Prostate gland (tissue), 2 donors: ENCODE data around the gene PCTP. TPM values are rescaled to one million over a fixed set of nuclear protein-coding genes. Genes with fewer than 3 reads are reported as not detected.
A peak's percentile ranks its signal among the peaks of the same experiment; 100 is the strongest.

Experiments
- DNase-seq: peaks from one replicate; pipeline ENCODE4 v3.0.0-alpha.2; 2019; ENCODE audit warnings: low spot score
- H3K27ac ChIP-seq, 2 donors: fragments of 200-600 bp; sonication (generic); 2 replicates each; pipeline ENCODE4 v1.5.1; 2017 to 2019
- H3K27me3 ChIP-seq: fragments of 200-600 bp; sonication (generic); replicated peaks from 2 replicates; pipeline ENCODE4 v1.5.1; 2019; ENCODE audit not compliant: insufficient read depth
- H3K36me3 ChIP-seq, 2 donors: fragments of 200-600 bp; sonication (generic); 1 replicate in 1 of 2; 2 replicates in 1 of 2; pipeline versions ENCODE4 v1.5.1 to v1.8.1; 2017 to 2019
- H3K4me1 ChIP-seq: fragments of 200-600 bp; sonication (generic); replicated peaks from 2 replicates; pipeline ENCODE4 v1.5.1; 2019
- H3K4me3 ChIP-seq, 2 donors: fragments of 200-600 bp; sonication (generic); 2 replicates each; pipeline ENCODE4 v1.5.1; 2017 to 2019
- H3K9me3 ChIP-seq: fragments of 200-600 bp; sonication (generic); 2 replicates; pipeline ENCODE4 v1.5.1; 2017
- CTCF ChIP-seq, 4 experiments: fragments of 200-600 bp in 2 of 4; fragments of 450-650 bp in 2 of 4; sonication (generic) in 2 of 4; IDR thresholded peaks; 1 replicate in 3 of 4; 2 replicates in 1 of 4; pipeline ENCODE4 v1.5.1; 2016 to 2019; ENCODE audit warnings: antibody characterized with exemption in 4 of 4, mild to moderate bottlenecking in 2 of 4, moderate library complexity in 2 of 4
- POLR2A ChIP-seq: fragments of 450-650 bp; IDR thresholded peaks from one replicate; pipeline ENCODE4 v1.6.1; 2016; ENCODE audit warnings: antibody characterized with exemption, mild to moderate bottlenecking
- POLR2AphosphoS5 ChIP-seq: sonication (generic); formaldehyde crosslinking; IDR thresholded peaks from one replicate; pipeline ENCODE4 v1.6.1; 2017; ENCODE audit warnings: antibody characterized with exemption
- WGBS: methylation state at CpG from one replicate; pipeline ENCODE4 v1.1.5; 2018; 5-methylcytosine and 5-hydroxymethylcytosine counted together
- intact Hi-C: fragments of 100-400 bp; cut with DNase I; formaldehyde crosslinking; loops from one replicate; pipeline ENCODE4 v1.14.2; 2022
- total RNA-seq, 2 donors: library from RNA; depleted of rRNA; stranded (reverse); fragments of >200 nt; gene quantifications; one replicate each; pipeline ENCODE4 v1.1.0, GENCODE V29; 2016

PCTP gene
- total RNA-seq, 2 donors from 2014 or later = 14.7 to 21.9 TPM

- DNase-seq = no peak
- Histone ChIP-seq H3K4me3 (no peak overlapping the region), H3K9me3 (no peaks in the 10 kb centered on the region), H3K27me3 (no peaks in the 10 kb centered on the region), H3K27ac (no peak overlapping the region), H3K4me1 (no peaks in the 10 kb centered on the region), H3K36me3 (no peaks in the 10 kb centered on the region)
- TF ChIP-seq POLR2A (no peak), CTCF (IDR thresholded peaks at IDR 0.05) (no peak), POLR2AphosphoS5 (no peak)
- intact Hi-C loops = no loop called here
Measured at GRCh38 chr17:55820675-55821074, 69.8 kb downstream of the PCTP start.

GRCh38 chr17:55822028-55822427, 71.2 kb downstream of the PCTP start:
- H3K27ac ChIP-seq = no peak overlapping the region
- H3K4me1 ChIP-seq = no peaks in the 10 kb centered on the region
- H3K4me3 ChIP-seq = no peak overlapping the region
- no peaks in the 10 kb centered on the region for H3K9me3 ChIP-seq
- WGBS = 54% methylated on average over 4 of the region's 4 CpGs
- DNase-seq = no peak
- intact Hi-C loops = no loop called here
- H3K27me3 ChIP-seq = no peaks in the 10 kb centered on the region
- TF ChIP-seq POLR2A = no peak
- TF ChIP-seq POLR2AphosphoS5 = no peak
- TF ChIP-seq CTCF (IDR thresholded peaks at IDR 0.05) = no peak
- no peaks in the 10 kb centered on the region for H3K36me3 ChIP-seq

- Histone ChIP-seq H3K4me1 (no peaks in the 10 kb centered on the region), H3K36me3 (no peaks in the 10 kb centered on the region), H3K27me3 (no peaks in the 10 kb centered on the region), H3K27ac (no peak overlapping the region), H3K9me3 (no peaks in the 10 kb centered on the region), H3K4me3 (no peak overlapping the region)
- TF ChIP-seq POLR2AphosphoS5 (no peak), CTCF (IDR thresholded peaks at IDR 0.05) (peak in 1 of 4 experiments; percentile 28), POLR2A (no peak)
- intact Hi-C loops = no loop called here
- WGBS = 50% methylated on average over 2 of the region's 2 CpGs
- DNase-seq = no peak
Measured at GRCh38 chr17:55825213-55825612, 74.4 kb downstream of the PCTP start.

Other genes starting within 250 kb of the PCTP start
- gene SMIM36, start 239.6 kb upstream of the PCTP start, total RNA-seq = not detected
- gene TMEM100, start 28.2 kb upstream of the PCTP start, total RNA-seq = 1 to 10 TPM; 1.2 to 3.2 TPM